ENCODE data around the gene HNRNPF. TPM values are rescaled to one million over a fixed set of nuclear protein-coding genes. Genes with fewer than 3 reads are reported as not detected.

HNRNPF gene
- total RNA-seq, 2 experiments from 2014 or later: 86.5 to 87.9 TPM

GRCh38 chr10:43341450-43341849, 67.5 kb downstream of the HNRNPF start:
- no peak for TF ChIP-seq CTCF (IDR thresholded peaks at IDR 0.05)
- Histone ChIP-seq H3K36me3 (ENCODE audit: insufficient read depth, low read length) (no peaks in the 10 kb centered on the region), H3K4me3 (ENCODE audit: low read length) (no peak overlapping the region), H3K9me3 (ENCODE audit: control insufficient read depth in 1 of 2, insufficient read depth in 1 of 2, low read length in 2 of 2) (no peaks in the 10 kb centered on the region), H3K4me1 (ENCODE audit: insufficient read depth, low read length) (peaks cover 17% of the 10 kb centered on the region), H3K27me3 (ENCODE audit: control insufficient read depth in 1 of 2, insufficient read depth in 2 of 2, low read length in 2 of 2) (peaks cover 0 to 5% of the 10 kb centered on the region in 2 experiments), H3K27ac (ENCODE audit: low read depth in 1 of 2, low read length in 2 of 2) (no peak overlapping the region)
- no peaks in the 10 kb centered on the region for H3K9me3 Mint-ChIP-seq
- ChIA-PET POLR2A (no interaction called here), CTCF (no interaction called here)
- H3K27me3 Mint-ChIP-seq: peaks cover 8% of the 10 kb centered on the region
- intact Hi-C loops (cut with DNase I, micrococcal nuclease): no loop called here
- no peak overlapping the region for H3K27ac Mint-ChIP-seq
- DNase-seq: no peak
- H3K4me1 Mint-ChIP-seq (ENCODE audit: low read depth): no peaks in the 10 kb centered on the region
- no peaks in the 10 kb centered on the region for H3K36me3 Mint-ChIP-seq (ENCODE audit: low read depth)
- H3K4me3 Mint-ChIP-seq: no peak overlapping the region
- ATAC-seq (ENCODE audit: poor library complexity): no peak

- no peak for ATAC-seq (ENCODE audit: poor library complexity)
- intact Hi-C loops (cut with DNase I, micrococcal nuclease): no loop called here
Measured at GRCh38 chr10:43340619-43341018, 68.4 kb downstream of the HNRNPF start.

GRCh38 chr10:43340101-43340500, 68.9 kb downstream of the HNRNPF start:
- Histone ChIP-seq H3K36me3 (ENCODE audit: insufficient read depth, low read length) (no peaks in the 10 kb centered on the region), H3K4me1 (ENCODE audit: insufficient read depth, low read length) (peaks cover 14% of the 10 kb centered on the region), H3K4me3 (ENCODE audit: low read length) (no peak overlapping the region), H3K27me3 (ENCODE audit: control insufficient read depth in 1 of 2, insufficient read depth in 2 of 2, low read length in 2 of 2) (peaks cover 0 to 5% of the 10 kb centered on the region in 2 experiments), H3K27ac (ENCODE audit: low read depth in 1 of 2, low read length in 2 of 2) (no peak overlapping the region), H3K9me3 (ENCODE audit: control insufficient read depth in 1 of 2, insufficient read depth in 1 of 2, low read length in 2 of 2) (no peaks in the 10 kb centered on the region)
- intact Hi-C loops (cut with DNase I, micrococcal nuclease): no loop called here
- CTCF ChIA-PET: interaction anchor here (1.2 kb wide), 1 partner anchor 9 kb away, joined by 4 read pairs; no protein-coding TSS in a partner anchor
- Mint-ChIP-seq H3K4me1 (ENCODE audit: low read depth) (no peaks in the 10 kb centered on the region), H3K27ac (no peak overlapping the region), H3K27me3 (peaks cover 8% of the 10 kb centered on the region), H3K36me3 (ENCODE audit: low read depth) (no peaks in the 10 kb centered on the region), H3K4me3 (no peak overlapping the region), H3K9me3 (no peaks in the 10 kb centered on the region)
- TF ChIP-seq CTCF (IDR thresholded peaks at IDR 0.05): no peak
- ATAC-seq (ENCODE audit: poor library complexity) (no peak), DNase-seq (no peak)
- POLR2A ChIA-PET: no interaction called here

More at GRCh38 chr10:43340619-43341018, 68.4 kb downstream of the HNRNPF start:
- Mint-ChIP-seq H3K27me3 (peaks cover 8% of the 10 kb centered on the region), H3K27ac (no peak overlapping the region), H3K4me1 (ENCODE audit: low read depth) (no peaks in the 10 kb centered on the region), H3K9me3 (no peaks in the 10 kb centered on the region), H3K4me3 (no peak overlapping the region), H3K36me3 (ENCODE audit: low read depth) (no peaks in the 10 kb centered on the region)
- no peak overlapping the region for H3K27ac ChIP-seq (ENCODE audit: low read depth in 1 of 2, low read length in 2 of 2)
- no peaks in the 10 kb centered on the region for H3K36me3 ChIP-seq (ENCODE audit: insufficient read depth, low read length)
- ChIA-PET POLR2A (no interaction called here), CTCF (interaction anchor here (1.2 kb wide), 1 partner anchor 8 kb away, joined by 4 read pairs; no protein-coding TSS in a partner anchor)
- H3K4me3 ChIP-seq (ENCODE audit: low read length): no peak overlapping the region
- no peak for DNase-seq
- H3K9me3 ChIP-seq (ENCODE audit: control insufficient read depth in 1 of 2, insufficient read depth in 1 of 2, low read length in 2 of 2): no peaks in the 10 kb centered on the region
- no peak for TF ChIP-seq CTCF (IDR thresholded peaks at IDR 0.05)
- peaks cover 15% of the 10 kb centered on the region for H3K4me1 ChIP-seq (ENCODE audit: insufficient read depth, low read length)
- H3K27me3 ChIP-seq (ENCODE audit: control insufficient read depth in 1 of 2, insufficient read depth in 2 of 2, low read length in 2 of 2): peaks cover 0 to 5% of the 10 kb centered on the region in 2 experiments

All from CD4-positive, alpha-beta T cell (primary cell).